ENCODE results near the gene SMIM20.
"Not testable (repeated sequence)": the region's sequence is repeated elsewhere in the genome, so short reads cannot be mapped to it uniquely, and the experiment has no call there.

Gene SMIM20

DNA sequence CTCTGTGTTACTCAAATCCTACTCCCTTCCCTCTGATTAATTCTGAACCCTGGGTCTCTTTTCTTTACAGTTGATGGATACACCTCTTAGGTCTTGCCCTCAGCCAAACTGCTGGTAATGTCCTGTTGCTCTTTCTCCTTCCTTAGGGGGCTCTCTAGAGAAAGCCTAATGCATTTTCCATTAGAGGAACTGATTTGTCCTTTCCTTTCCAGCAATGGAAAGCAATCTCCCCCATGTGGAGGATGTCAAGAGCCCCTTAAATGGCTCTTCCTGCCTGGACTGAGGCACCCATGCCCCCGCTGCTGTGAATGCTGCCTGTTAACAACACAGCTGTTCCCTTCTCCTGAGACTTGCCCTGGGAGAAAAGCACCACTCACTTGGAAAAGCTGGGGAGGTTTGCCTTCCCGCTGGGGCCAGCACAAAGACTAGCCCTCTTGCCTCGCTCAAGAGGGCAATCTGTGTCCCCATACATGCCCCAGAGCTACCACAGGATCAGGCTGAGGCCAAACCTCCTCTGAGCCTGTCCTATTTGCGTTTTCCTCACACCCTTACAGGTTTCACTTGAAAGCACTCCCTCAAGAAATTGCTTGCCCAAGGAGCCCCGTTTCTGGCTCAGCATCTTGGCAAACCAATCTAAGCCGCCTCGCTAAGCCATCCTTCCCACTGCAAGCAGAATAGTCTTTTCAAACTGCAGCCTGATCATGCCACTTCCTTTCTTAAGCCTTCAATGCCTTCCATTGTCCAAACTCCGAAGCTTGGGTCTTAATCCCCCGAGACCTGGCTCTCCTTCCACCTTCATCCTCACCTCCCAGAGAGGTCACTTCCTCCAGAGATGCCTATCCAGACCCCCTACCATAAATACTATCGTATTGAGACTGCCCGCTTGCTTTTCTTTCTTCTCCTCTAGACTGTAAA is 23.2 kb upstream of the SMIM20 start:
- no peak for DNase-seq (ENCODE audit: low spot score)

DNA sequence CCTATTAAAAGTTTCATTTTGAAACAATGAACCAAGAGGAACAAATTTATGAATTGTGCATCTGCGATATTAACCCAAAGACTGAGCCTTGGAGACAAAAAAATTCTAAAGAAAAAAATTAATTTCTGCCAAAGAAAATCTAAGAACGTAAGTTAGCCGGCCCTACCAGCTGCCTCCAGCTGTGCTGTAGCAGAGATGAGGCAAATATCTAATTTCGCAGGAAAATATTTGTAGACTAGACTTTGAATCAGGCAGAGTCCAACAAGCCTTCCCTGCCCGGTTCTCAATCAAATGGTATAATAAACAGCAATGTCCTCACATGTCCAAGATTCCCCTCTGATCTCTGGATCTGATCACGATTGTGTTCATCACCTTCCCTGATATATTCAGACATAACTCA is 21.2 kb upstream of the SMIM20 start:
- DNase-seq (ENCODE audit: low spot score), result no peak

DNA sequence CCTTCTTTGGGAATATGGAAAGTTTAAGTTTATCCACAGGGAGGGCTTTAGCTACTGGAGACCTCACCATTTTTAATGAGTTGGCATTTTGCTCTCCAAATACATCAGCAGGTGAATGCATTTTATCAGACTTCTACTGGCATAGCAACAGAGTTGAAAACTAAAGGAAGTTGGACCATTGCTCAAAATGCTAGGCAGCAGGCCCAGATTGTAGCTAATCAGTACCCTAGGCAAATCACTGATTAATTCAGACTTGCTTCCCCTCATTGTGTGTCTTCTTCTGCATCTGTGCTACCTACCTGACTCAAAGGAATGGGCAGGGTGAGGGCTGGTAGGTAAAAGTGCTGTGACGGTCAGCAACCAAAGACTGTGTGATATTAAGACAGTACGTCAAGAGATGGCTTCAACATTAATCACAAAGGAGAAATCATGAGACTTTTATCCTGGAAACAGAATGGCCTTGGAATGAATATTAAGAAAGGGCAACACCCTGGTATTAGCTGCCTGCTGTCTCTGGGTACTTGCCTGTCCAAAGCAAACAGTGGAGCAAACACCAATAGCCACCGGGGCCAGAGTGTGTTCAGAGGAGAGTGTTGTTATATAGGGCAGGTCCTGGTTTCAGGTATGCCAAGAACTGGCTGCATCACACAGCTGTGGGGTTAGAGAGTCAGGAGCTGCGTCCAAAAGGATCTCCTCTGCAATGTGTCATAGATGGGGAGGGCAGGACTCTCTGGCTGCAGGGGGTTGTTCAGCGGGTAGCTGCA is 17.1 kb upstream of the SMIM20 start:
- no peak for DNase-seq (ENCODE audit: low spot score)

DNA sequence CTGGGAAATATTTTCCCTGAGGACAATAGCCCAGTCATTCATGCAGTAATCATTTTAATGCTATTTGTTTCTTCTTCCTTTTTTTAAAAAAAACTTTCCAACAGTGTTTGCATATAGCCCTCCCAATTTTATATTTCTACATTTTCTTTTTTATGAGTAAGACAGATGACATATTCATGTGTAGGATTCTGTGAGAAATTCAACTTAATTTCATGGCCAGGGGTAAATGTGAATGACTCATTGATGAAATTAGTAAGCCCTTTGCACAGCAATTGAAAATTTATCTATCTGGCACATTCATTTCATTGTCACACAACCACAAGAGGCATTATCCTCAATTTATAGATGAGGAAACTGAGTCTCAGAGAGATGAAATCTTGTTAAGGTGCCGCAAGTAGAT is 13.7 kb upstream of the SMIM20 start:
- DNase-seq (ENCODE audit: low spot score), result no peak

DNA sequence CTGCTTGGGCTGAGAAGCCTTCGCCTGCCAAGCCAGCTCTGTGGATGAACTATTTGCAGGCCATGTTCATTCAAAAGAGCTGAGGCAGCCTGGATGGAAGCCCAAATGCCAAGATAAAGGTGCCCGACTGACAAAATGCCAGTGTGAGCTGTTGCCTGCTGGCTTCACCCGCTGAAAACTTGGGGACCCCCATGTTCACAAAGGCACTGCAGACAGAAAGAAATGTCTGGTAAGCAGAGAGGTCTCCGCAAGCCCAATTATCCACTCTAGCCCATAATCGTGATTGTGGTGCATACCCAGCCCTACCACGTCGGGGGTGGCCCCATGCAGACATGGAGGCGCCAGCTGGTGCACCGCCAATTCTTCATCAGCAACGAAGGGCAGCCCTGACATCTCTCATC is 13.0 kb upstream of the SMIM20 start:
- no peak for DNase-seq (ENCODE audit: low spot score)

DNA sequence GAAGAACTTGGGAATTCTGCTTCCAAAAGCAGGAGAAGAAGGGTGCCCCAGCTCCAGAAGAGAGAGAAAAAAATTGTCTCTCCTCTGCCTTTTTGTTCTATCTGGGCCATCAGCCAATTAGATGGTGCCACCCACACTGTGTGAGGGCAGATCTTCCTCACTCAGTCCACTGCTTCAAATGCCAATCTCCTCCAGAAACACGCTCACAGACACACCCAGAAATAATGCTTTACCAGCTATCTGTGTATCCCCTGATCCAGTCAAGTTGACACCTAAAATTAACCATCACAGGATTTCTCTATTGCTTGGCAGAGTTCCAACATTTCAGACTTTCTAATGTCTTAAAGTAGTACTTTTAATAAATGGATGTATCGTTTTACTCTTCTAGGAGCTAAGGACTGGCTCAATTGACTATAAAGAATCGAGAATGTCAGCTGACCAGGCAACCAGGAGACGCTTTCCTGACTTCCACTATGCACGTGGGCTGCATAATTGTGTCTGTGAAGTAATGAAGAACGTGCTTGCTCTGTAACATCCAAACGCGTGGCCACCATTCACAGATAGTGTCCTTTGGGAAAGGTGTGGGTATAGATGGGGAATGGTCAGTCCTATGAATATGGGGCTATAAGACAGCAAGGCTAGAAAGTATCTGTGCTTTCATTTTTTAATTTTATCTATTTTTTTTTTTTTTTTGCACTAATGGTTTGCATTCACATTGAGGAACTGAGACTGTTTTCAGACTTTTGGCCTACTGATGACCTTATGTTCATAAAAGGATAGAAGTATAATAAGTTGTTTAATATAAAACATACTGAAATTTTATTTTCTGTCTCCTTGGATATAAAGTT is 9.9 kb upstream of the SMIM20 start:
- no peak for DNase-seq (ENCODE audit: low spot score)

DNA sequence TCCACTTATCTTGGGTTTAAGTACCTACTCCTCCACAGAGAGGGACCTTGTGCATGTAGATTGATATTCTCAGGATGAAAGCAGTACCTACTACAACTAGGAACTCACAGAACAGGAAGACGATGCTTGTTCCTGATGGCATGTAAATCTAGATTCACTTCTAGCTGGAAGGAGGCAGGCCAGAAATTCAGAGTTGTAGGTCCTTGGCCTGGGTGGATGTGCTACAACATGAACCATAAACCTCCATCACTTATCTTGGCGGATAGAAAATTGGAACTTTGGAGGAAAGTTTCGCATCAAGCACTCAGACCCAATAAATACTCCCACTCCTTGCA is 9.3 kb upstream of the SMIM20 start:
- DNase-seq (ENCODE audit: low spot score), result no peak

DNA sequence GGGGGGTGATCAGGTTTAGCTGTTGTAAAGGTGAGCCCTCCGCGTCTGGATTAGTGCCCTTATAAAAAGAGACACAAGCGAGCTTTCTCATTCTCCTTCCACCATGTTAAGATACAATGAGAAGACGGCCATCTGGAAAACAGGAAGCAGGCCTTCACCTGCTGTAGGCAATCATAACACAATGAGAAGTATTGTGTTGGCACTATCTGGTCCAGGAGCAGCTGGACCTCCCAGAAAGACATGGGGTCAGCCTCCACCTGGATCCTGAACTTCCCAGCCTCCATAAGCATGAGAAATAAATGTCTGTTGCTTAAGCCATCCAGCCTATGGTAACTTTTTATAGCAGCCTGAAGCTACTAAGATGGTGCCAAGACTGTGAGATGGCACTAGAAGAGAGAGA is 8.6 kb upstream of the SMIM20 start:
- DNase-seq (ENCODE audit: low spot score), result no peak

DNA sequence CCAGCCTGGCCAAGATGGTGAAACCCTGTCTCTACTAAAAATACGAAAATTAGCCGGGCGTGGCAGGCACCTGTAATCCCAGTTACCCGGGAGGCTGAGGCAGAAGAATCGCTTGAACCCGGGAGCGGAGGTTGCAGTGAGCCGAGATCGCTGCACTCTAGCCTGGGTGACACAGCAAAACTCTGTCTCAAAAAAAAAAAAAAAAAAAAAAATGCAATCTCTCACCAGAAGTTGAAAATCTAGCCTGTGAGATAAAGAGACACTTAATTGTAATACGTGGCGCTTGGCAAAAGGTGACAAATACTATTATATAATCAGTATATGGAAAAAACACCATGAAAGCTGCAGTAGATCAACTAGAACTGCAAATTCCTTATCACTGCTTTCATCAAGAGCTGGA is 7.9 kb upstream of the SMIM20 start:
- not testable (repeated sequence) for DNase-seq (ENCODE audit: low spot score)

DNA sequence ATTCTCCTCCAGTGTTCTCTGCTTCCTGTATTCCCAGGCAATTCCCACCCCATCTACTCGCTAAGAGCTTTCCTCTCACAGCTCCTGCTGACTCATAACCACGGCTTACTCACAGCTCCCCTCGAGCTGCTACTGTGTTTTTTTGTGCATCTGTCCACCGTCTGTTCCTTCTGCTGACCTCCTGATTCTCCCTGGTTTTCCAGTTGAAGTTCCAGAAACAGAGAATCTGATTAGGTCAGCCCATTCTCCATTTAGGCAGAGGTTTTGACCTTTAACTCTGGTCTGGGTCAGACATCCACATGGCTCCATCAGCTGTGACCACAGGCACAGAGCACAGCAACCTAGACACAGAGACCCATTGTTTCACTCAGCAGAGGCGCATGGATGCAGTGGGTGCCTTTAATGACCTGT is 5.5 kb upstream of the SMIM20 start:
- peak; percentile 67 for DNase-seq (ENCODE audit: low spot score)

DNA sequence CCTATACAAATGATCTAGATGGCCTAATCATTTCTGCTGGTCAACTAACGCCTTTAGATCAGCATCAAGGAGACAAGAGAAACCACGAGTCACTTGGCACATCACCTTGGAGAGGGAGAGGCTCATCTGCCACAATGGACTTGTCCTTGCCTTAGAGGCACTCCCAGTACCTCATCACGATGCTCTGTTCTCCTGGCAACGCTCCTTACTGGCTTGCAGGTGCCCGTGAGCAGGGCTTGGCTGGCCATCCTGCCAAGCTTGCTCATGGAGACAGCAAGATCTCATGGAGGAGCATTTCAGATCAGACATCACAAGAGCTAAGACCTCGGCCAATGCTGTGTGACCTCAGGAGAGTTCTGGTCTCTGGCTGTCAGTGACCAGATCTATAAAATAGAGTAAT is 2.7 kb upstream of the SMIM20 start:
- no peak for DNase-seq (ENCODE audit: low spot score)

DNA sequence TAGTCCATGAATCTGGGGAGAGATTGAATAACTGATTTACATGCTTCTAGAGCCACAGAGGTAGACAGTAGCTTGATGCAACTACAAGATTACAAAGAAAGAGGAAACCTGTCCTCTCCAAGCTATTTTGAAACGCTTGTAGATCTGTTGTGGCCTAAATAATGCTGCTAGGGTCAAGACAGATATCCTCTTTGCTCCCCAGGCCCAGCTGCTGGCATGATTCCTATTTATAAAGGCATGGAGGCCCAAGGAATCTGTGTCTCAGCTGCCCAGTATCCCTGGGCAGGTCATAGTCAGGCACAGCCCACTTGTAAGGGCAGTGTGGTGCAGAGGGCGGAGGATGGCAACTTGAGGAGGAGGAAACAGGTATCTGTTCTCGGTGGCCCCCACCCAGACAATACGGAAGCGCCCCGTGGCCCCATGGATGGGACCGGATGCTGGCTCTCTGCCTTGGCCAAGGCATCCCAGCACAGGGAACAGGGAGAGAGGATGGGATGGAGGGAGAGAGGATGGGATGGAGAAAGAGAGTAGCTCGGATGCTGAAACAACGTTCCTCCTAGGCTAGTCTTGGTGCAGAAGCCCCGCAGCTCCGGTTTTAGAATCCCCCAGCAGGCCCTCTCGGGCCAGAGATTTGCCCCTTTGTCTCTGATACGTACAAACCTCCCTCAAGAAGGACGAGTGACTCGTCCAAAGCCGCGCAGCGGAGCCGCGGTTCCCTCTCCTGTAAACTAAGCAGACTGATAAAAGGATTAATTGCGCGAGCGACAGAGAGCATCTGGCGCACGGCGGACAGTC is 767 bp upstream of the SMIM20 start:
- DNase-seq (ENCODE audit: low spot score), result no peak

DNA sequence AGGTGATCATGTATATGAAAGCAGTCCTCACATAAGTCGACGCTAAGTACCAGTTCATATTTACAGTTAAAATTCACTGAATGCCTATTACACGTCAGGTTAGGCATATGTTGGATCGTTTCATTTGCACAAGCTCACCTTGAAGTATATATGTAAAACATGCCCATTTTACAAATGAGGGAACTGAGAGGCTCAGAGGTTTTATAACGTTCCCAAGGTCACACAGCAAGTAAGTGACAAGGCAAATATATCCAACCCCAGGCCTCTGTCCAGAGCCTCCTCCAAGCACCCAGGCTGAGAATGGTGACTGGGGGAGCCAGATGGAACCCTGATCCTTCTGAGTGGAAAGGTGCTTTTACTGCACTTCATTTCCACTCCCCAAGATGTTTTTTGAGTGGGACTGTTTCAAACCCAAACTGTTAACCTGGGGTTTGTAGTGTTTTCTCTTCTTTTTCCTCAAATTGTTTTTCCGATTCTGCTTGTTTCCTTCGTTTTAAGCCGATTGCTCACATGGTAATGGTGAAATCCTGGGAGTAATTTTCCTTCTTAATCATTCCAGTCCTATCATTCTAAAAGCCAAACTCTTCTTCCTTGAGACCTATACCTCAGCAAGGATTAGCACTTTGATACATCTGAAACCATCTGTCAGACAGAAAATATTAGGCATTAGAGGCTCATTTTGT is 791 bp downstream of the SMIM20 start:
- DNase-seq (ENCODE audit: low spot score), result no peak

DNA sequence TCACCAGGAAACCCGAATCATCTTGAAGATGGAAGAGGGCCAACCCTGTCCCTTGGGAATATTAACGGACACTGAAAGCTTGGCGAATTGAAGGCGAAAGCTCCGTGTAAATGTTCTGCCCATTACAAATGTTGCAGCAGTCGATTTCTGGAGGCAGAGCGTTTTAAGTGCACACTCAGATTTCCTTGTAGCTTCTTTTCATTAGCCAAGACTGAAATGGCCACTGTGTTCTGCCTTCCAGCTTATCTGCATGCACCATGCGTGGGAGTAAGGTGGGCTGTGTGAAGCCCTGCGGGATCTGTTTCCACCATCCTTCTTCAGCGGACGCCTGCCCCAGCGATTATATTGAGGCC is 1.3 kb downstream of the SMIM20 start:
- no peak for DNase-seq (ENCODE audit: low spot score)

DNA sequence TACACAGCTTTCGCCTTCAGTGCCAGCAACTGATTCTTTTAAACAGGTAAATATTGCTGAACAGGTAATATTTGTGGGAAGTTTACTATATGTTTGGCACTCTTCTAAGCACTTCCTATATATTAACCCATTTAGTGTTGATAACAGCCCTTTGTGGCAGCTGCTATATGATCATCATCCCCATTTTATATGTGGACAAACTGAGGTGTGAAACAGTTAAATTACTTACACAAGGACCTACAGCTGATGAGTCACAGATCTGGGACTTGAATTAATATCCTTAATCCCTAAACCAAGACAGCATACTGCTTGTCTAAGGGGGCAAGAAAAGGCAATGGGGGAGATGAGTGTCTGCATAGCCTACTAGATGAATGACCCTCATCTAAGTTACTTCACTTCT is 2.9 kb downstream of the SMIM20 start:
- DNase-seq (ENCODE audit: low spot score), result no peak

DNA sequence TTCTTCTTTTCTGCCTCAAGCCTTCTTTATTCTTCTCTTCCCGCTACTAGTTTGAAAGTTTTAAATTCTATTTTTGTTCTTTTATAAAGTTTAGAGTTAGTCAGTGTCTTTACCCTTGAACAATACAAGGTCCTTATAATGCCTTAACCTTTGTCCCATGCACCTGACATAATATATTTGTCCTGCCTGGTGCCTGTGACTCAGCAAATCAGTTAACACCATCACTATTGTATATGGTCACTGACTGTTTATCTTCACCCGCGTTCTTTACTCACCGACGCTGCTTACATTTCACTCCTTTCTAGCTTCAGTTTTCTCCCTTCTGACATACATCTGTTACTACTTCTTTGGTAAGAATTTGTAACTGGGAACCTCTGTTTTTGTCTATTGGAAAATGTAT is 5.7 kb downstream of the SMIM20 start:
- peak; percentile 43 for DNase-seq (ENCODE audit: low spot score)

DNA sequence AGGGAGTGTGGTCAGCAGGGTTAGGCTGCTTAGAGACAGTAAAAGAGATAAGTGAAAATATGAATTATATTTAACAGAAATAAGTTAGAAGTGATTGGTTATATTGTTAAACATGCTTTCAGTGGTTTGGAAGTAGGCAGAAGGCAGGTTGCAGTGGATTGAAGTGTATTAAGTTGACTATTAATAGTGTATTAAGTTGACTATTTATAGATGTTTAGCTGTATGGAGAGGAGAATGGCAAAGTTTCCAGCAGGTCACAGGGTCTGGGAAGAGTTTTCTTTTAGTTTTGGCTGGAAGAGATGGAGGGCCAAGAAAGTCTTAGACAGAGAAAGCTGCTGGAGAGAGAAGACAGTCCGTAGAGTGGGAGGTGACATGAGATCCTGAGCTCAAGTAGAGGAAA is 7.9 kb downstream of the SMIM20 start:
- no peak for DNase-seq (ENCODE audit: low spot score)

DNA sequence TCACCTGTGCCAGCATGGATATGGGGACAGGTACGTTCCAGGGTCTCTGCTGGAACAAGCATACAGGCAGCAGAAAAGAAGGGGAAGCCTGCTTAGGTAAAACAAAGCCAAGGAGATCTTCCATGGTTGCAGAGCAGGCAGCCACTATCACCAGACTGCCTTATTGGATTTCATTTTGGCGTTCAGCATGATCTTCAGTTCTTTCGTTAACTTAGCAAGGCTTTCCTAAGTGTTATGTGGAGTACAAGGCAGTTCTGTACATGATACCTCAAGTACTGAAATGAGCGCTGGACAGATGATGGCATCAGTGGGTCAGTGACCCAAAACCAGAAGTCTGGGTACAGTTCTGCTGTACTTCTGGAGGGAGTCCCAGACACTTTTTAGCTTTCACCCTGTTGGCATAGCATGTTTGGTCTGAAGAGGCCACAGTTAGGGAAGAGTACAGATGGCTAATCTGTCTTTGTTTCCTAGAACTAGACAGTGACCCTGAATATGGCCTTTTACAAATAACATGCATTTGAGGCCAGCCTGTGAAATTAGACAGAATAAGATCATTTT is 8.9 kb downstream of the SMIM20 start:
- DNase-seq (ENCODE audit: low spot score), result no peak

DNA sequence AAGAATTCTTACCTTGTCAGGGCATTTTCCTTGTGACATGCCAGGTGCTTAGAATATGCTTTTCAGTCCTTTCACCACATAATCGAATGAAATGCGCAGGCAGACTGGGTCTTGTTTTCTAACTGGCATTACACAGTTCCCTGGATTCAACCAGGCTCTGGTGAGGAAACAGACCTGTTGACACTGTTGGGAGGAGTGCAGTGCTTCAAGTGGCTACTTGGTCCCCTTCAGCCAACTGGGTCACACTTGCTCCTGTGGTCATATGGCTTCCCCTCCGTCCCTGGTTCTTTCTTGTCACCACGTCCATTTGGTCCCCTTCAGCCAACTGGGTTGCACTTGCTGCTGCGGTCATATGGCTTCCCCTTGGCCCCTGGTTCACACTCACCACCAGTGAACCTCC is 9.7 kb downstream of the SMIM20 start:
- DNase-seq (ENCODE audit: low spot score), result no peak

DNA sequence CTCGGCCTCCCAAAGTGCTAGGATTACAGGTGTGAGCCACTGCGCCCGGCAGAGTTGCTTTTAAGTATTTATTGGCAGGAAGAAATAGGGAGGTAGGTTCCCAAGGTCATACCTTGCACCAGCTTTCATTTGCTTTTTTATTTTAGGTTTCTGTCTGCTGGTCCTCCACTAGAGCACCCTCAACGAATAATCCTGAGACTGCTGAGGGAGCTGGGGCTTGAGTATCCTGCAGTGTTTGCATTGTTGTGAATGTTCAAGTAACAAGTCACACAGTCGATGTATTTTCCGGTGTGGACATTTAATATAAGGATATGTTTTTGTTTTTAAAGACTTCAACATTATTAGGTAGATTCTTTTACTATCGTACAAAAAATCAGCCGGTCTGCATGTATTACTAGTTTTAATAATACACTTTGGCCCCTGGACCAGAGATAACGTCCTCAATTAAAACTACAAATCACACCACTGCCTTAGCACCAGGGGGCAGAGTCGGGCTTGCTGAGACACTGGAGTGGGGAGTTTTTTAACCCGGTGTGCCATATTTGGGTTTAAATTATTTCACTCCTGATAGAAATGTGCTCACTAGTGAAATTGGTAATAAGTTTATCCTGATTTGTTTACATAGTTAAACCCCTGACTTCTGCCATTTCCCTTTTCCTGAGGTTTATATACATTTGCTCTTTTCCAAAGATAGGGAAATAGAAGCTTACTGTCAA is 11.6 kb downstream of the SMIM20 start:
- DNase-seq (ENCODE audit: low spot score), result peak; percentile 9
